ENCODE measurements around the gene MLKL.

The MLKL gene

GRCh38 chr16:74623214-74623838 lies 77.3 kb downstream of the MLKL start:
- H3K27me3 ChIP-seq (ENCODE audit: low read depth, low read length), result no peaks in the 10 kb centered on the region
- H2AFZ ChIP-seq (ENCODE audit: low read depth, low read length), result no peak overlapping the region
- H3K9ac ChIP-seq (ENCODE audit: low read length), result no peak overlapping the region
- peaks cover 28% of the 10 kb centered on the region for H3K4me1 ChIP-seq (ENCODE audit: low read length)
- no peak overlapping the region; the same call in 1 of the 2 replicates for H3K27ac ChIP-seq (ENCODE audit: low read length)
- H3K9me3 ChIP-seq (ENCODE audit: insufficient read depth, low read length), result no peaks in the 10 kb centered on the region
- TF ChIP-seq EZH2phosphoT487 (IDR thresholded peaks at IDR 0.05; ENCODE audit: low read depth) (no peak), CTCF (IDR thresholded peaks at IDR 0.05; ENCODE audit: low read depth, low read length) (peak; percentile 77)
- H3K79me2 ChIP-seq (ENCODE audit: low read length), result peaks cover 27% of the 10 kb centered on the region
- H3K4me2 ChIP-seq (ENCODE audit: low read length), result no peak overlapping the region
- no peak overlapping the region for H3K4me3 ChIP-seq (ENCODE audit: low read length)
- H4K20me1 ChIP-seq (ENCODE audit: insufficient read depth, low read length), result 0 out of 2 replicates have a peak, but pooled peaks cover 3% of the 10 kb centered on the region
- H3K36me3 ChIP-seq (replicated peaks; ENCODE audit: low read depth, low read length), result peaks cover 57% of the 10 kb centered on the region

GRCh38 chr16:74622005-74622404 lies 78.7 kb downstream of the MLKL start:
- Histone ChIP-seq H3K27ac (ENCODE audit: low read length) (no peak overlapping the region), H3K9ac (ENCODE audit: low read length) (no peak overlapping the region), H3K27me3 (ENCODE audit: low read depth, low read length) (no peaks in the 10 kb centered on the region), H3K9me3 (ENCODE audit: insufficient read depth, low read length) (no peaks in the 10 kb centered on the region), H3K4me2 (ENCODE audit: low read length) (no peak overlapping the region), H2AFZ (ENCODE audit: low read depth, low read length) (no peak overlapping the region), H3K4me1 (ENCODE audit: low read length) (peaks cover 15% of the 10 kb centered on the region), H3K4me3 (ENCODE audit: low read length) (no peak overlapping the region), H4K20me1 (ENCODE audit: insufficient read depth, low read length) (0 out of 2 replicates have a peak, but pooled peaks cover 3% of the 10 kb centered on the region), H3K79me2 (ENCODE audit: low read length) (peaks cover 20% of the 10 kb centered on the region), H3K36me3 (replicated peaks; ENCODE audit: low read depth, low read length) (peaks cover 53% of the 10 kb centered on the region)
- TF ChIP-seq CTCF (IDR thresholded peaks at IDR 0.05; ENCODE audit: low read depth, low read length), result no peak
- TF ChIP-seq EZH2phosphoT487 (IDR thresholded peaks at IDR 0.05; ENCODE audit: low read depth), result no peak

Measured in OCI-LY3 (cell line).